Calu3 (cell line): ENCODE measurements around the gene KCNN4. TPM values are rescaled to one million over a fixed set of nuclear protein-coding genes. Genes with fewer than 3 reads are reported as not detected.

Source experiments
- BruUV-seq: library from RNA; stranded (reverse); fragments of 400-500 nt; replicated peaks from 2 replicates; lab custom pipeline; 2021; lab: Mats Ljungman, UMichigan
- CTCF ChIA-PET: fragments of 300-600 bp; sonication (Branson Sonifier 250); formaldehyde crosslinking; loops from one replicate; lab custom pipeline; 2022; ENCODE audit warnings: antibody characterized with exemption; lab: Charles Lee
- DNase-seq: peaks from one replicate; pipeline ENCODE4 v3.0.0; 2022
- H3K27ac Mint-ChIP-seq: one replicate; pipeline ENCODE4 v1.8.0; 2022; ENCODE audit warnings: mixed read lengths; ENCODE audit not compliant: unreplicated experiment
- H3K27me3 Mint-ChIP-seq: one replicate; pipeline ENCODE4 v1.8.0; 2022; ENCODE audit warnings: mixed read lengths; ENCODE audit not compliant: unreplicated experiment
- H3K36me3 Mint-ChIP-seq: one replicate; pipeline ENCODE4 v1.8.0; 2022; ENCODE audit warnings: mild to moderate bottlenecking, moderate library complexity, mixed read lengths; ENCODE audit not compliant: insufficient read depth, unreplicated experiment
- H3K4me1 Mint-ChIP-seq: one replicate; pipeline ENCODE4 v1.8.0; 2022; ENCODE audit warnings: mild to moderate bottlenecking, low read depth, mixed read lengths; ENCODE audit not compliant: unreplicated experiment
- H3K4me3 Mint-ChIP-seq: one replicate; pipeline ENCODE4 v1.8.0; 2022; ENCODE audit warnings: mild to moderate bottlenecking, low read depth, moderate library complexity, mixed read lengths; ENCODE audit not compliant: unreplicated experiment
- H3K9me3 Mint-ChIP-seq: one replicate; pipeline ENCODE4 v1.8.0; 2022; ENCODE audit warnings: low read depth, mixed read lengths; ENCODE audit not compliant: unreplicated experiment
- intact Hi-C: fragments of 100-400 bp; cut with micrococcal nuclease; formaldehyde crosslinking; loops from one replicate; pipeline ENCODE4 v1.10.0; 2022; ENCODE audit not compliant: unreplicated experiment
- total RNA-seq: library from RNA; stranded (reverse); gene quantifications from 2 replicates; pipeline ENCODE4 v1.2.3, GENCODE V29; 2022
- TF ChIP-seq, protein P1 (sequence below): fragments of 200-600 bp; IDR thresholded peaks from one replicate; pipeline ENCODE4 v1.8.0; 2022; ENCODE audit warnings: antibody characterized with exemption; ENCODE audit not compliant: unreplicated experiment

Gene KCNN4
- total RNA-seq, 1 experiment from 2014 or later = 152 TPM

DNA sequence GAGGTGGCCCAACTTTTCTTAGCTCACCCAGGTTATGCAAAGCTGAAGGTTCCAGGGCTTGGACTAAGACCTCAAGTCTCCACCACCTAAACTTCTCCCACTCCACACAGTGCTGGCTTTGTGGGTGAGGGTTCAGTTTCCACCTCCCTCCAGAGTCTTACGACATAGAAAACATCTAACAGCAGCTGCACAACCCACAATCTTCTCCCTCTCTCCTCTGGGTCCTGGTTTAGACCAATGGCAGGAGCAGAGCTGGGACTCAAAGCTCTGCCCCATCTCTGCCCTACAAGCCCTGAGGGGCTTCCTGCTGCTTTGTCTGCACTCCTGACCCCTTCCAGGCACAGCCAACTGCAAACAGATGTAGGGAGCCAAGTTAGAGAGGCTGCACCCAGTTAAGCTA is 48.9 kb downstream of the KCNN4 start:
- Mint-ChIP-seq H3K27ac (no peak overlapping the region), H3K4me3 (no peak overlapping the region), H3K4me1 (peaks cover 10% of the 10 kb centered on the region), H3K27me3 (no peaks in the 10 kb centered on the region), H3K36me3 (peaks cover 30% of the 10 kb centered on the region), H3K9me3 (no peaks in the 10 kb centered on the region)
- intact Hi-C loops = no loop called here
- CTCF ChIA-PET = interaction anchor here (0.6 kb wide), 1 partner anchor 58 kb away, joined by 3 read pairs; no protein-coding TSS in a partner anchor
- TF ChIP-seq, protein P1, sequence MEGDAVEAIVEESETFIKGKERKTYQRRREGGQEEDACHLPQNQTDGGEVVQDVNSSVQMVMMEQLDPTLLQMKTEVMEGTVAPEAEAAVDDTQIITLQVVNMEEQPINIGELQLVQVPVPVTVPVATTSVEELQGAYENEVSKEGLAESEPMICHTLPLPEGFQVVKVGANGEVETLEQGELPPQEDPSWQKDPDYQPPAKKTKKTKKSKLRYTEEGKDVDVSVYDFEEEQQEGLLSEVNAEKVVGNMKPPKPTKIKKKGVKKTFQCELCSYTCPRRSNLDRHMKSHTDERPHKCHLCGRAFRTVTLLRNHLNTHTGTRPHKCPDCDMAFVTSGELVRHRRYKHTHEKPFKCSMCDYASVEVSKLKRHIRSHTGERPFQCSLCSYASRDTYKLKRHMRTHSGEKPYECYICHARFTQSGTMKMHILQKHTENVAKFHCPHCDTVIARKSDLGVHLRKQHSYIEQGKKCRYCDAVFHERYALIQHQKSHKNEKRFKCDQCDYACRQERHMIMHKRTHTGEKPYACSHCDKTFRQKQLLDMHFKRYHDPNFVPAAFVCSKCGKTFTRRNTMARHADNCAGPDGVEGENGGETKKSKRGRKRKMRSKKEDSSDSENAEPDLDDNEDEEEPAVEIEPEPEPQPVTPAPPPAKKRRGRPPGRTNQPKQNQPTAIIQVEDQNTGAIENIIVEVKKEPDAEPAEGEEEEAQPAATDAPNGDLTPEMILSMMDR = no peak
- DNase-seq = no peak
- no TSS peak for BruUV-seq

DNA sequence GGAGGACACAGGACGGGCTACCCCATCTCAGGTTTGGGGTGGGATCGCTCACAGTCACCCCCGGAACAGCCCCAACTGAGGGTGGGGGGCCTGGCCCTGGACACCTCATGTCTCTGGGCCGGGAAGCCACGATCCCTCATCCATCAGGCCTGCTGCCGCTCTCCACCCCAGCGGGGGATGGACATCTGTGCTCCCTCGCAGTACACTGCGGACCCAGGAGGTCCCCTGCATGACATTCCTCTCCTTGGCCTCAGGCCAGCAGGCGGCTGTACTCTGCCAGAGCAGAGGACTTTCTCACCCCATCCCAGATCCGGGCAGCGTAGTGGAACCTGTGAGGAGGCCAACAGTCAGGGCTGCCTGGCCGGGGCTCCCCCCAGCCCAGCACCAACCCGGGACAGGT is 49.4 kb downstream of the KCNN4 start:
- no peaks in the 10 kb centered on the region for H3K9me3 Mint-ChIP-seq
- DNase-seq = no peak
- peaks cover 5% of the 10 kb centered on the region for H3K4me1 Mint-ChIP-seq
- H3K4me3 Mint-ChIP-seq = no peak overlapping the region
- intact Hi-C loops = no loop called here
- CTCF ChIA-PET = no interaction called here
- H3K36me3 Mint-ChIP-seq = peaks cover 25% of the 10 kb centered on the region
- BruUV-seq = no TSS peak
- no peaks in the 10 kb centered on the region for H3K27me3 Mint-ChIP-seq
- TF ChIP-seq, protein P1 = no peak
- no peak overlapping the region for H3K27ac Mint-ChIP-seq

DNA sequence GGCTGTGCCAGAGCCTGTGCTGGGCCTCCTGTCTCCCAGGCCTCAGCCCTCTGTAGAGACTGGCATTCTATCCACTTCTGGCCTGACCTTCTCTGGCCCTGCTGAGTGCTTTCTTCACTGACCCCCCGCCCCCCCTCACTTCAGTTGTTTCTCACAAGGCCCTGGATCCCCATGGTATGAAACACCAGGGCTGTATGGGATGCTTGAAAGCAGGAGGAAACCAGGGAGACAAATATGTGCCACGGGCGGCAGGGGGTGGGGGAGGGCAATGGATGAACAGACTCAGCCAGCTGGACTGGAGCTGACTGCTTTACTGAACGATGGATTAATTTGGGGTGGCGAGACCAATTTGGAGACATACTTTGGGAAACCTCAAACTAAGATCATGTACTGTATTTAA is 50.9 kb downstream of the KCNN4 start:
- no peaks in the 10 kb centered on the region for H3K4me1 Mint-ChIP-seq
- H3K27ac Mint-ChIP-seq = no peak overlapping the region
- TF ChIP-seq, protein P1 = no peak
- CTCF ChIA-PET = interaction anchor here (0.7 to 0.9 kb wide), 2 partner anchors 62 to 80 kb away, joined by 3 read pairs; no protein-coding TSS in a partner anchor
- no TSS peak for BruUV-seq
- H3K9me3 Mint-ChIP-seq = no peaks in the 10 kb centered on the region
- H3K27me3 Mint-ChIP-seq = no peaks in the 10 kb centered on the region
- H3K36me3 Mint-ChIP-seq = peaks cover 12% of the 10 kb centered on the region
- H3K4me3 Mint-ChIP-seq = no peak overlapping the region
- intact Hi-C loops = no loop called here
- DNase-seq = no peak

DNA sequence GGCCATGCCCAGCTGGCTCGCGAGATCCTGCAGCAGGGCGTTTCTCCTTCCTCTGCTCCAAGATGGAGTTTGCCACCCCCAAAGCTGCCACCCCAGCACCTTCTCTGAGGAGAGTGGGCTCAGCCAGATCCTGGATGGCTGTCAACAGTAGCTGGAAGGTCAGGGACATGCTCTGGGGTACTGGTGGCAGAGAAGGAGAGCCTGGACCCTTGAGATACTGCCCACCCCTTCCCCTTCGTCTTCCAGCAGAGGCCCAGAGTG is 53.2 kb downstream of the KCNN4 start:
- no peak overlapping the region for H3K4me3 Mint-ChIP-seq
- CTCF ChIA-PET = interaction anchor here (1.6 kb wide), 1 partner anchor 59 kb away, joined by 6 read pairs; no protein-coding TSS in a partner anchor
- no peaks in the 10 kb centered on the region for H3K4me1 Mint-ChIP-seq
- peaks cover 12% of the 10 kb centered on the region for H3K36me3 Mint-ChIP-seq
- intact Hi-C loops = no loop called here
- no peaks in the 10 kb centered on the region for H3K9me3 Mint-ChIP-seq
- DNase-seq = no peak
- H3K27me3 Mint-ChIP-seq = no peaks in the 10 kb centered on the region
- BruUV-seq = no TSS peak
- TF ChIP-seq, protein P1 = no peak
- H3K27ac Mint-ChIP-seq = no peak overlapping the region
